PC-3 (cell line): ENCODE measurements around the gene DGKB. TPM values are rescaled to one million over a fixed set of nuclear protein-coding genes. Genes with fewer than 3 reads are reported as not detected.

Experiments used
- ATAC-seq: fragments of 200-7000 bp; cut with Tn5 transposase; 2 replicates; pipeline ENCODE4 v1.9.1; 2020; ENCODE audit warnings: mild to moderate bottlenecking, moderate library complexity
- BruUV-seq: library from RNA; stranded (reverse); fragments of 400-500 nt; replicated peaks from 2 replicates; lab custom pipeline; 2021; lab: Mats Ljungman, UMichigan
- CTCF ChIA-PET: fragments of 300-600 bp; sonication (Branson Sonifier 250); formaldehyde crosslinking; loops from one replicate; lab custom pipeline; 2022; ENCODE audit warnings: antibody characterized with exemption; lab: Charles Lee
- POLR2A ChIA-PET: fragments of 300-600 bp; sonication (Branson Sonifier 250); formaldehyde crosslinking; loops from one replicate; lab custom pipeline; 2022; ENCODE audit warnings: antibody characterized with exemption; ENCODE audit not compliant: unreplicated experiment; lab: Charles Lee
- DNase-seq: peaks from one replicate; pipeline ENCODE4 v3.0.0-alpha.2; 2015
- H2AFZ ChIP-seq: fragments of 300-600 bp; sonication (generic); 2 replicates; pipeline ENCODE4 v1.6.0; 2016; ENCODE audit warnings: antibody characterized with exemption, low read length
- H3F3A ChIP-seq: fragments of 300-600 bp; sonication (generic); one replicate; pipeline ENCODE4 v1.6.0; 2017; ENCODE audit warnings: antibody characterized with exemption, low read length, control low read depth, mild to moderate bottlenecking; ENCODE audit not compliant: unreplicated experiment
- H3K27ac ChIP-seq: fragments of 300-600 bp; sonication (generic); 2 replicates; pipeline ENCODE4 v1.5.1; 2016; ENCODE audit warnings: mild to moderate bottlenecking, low read length
- H3K27me3 ChIP-seq: fragments of 300-600 bp; sonication (generic); 2 replicates; pipeline ENCODE4 v1.6.1; 2016; ENCODE audit warnings: low read length, mixed read lengths
- H3K36me3 ChIP-seq: fragments of 300-600 bp; sonication (generic); 2 replicates; pipeline ENCODE4 v1.6.1; 2016; ENCODE audit warnings: low read depth, mixed run types, low read length, mixed read lengths
- H3K4me1 ChIP-seq: fragments of 300-600 bp; sonication (generic); 2 replicates; pipeline ENCODE4 v1.5.1; 2016; ENCODE audit warnings: low read length; ENCODE audit not compliant: insufficient read depth
- H3K4me2 ChIP-seq: fragments of 300-600 bp; sonication (generic); 2 replicates; pipeline ENCODE4 v1.6.0; 2016; ENCODE audit warnings: low read length
- H3K4me3 ChIP-seq: fragments of 300-600 bp; sonication (generic); 2 replicates; pipeline ENCODE4 v1.5.1; 2016; ENCODE audit warnings: mild to moderate bottlenecking, low read length, mixed read lengths
- H3K79me2 ChIP-seq: fragments of 300-600 bp; sonication (generic); 2 replicates; pipeline ENCODE4 v1.6.1; 2017; ENCODE audit warnings: low read length, mixed read lengths
- H3K9ac ChIP-seq: fragments of 300-600 bp; sonication (generic); 2 replicates; pipeline ENCODE4 v1.6.0; 2016; ENCODE audit warnings: mild to moderate bottlenecking, low read length
- H3K9me2 ChIP-seq: fragments of 300-600 bp; sonication (generic); replicated peaks from 2 replicates; pipeline ENCODE4 v1.6.1; 2016; ENCODE audit warnings: mixed run types, low read length, mixed read lengths
- H3K9me3 ChIP-seq: fragments of 300-600 bp; sonication (generic); 2 replicates; pipeline ENCODE4 v1.6.1; 2016; ENCODE audit warnings: low read length, mixed read lengths
- H4K20me1 ChIP-seq: fragments of 300-600 bp; sonication (generic); 2 replicates; pipeline ENCODE4 v1.6.1; 2016; ENCODE audit warnings: low read length, mixed read lengths
- EZH2 ChIP-seq: fragments of 300-600 bp; sonication (generic); IDR thresholded peaks from one replicate; pipeline ENCODE4 v1.6.1; 2017; ENCODE audit warnings: antibody characterized with exemption, mild to moderate bottlenecking, low read length; ENCODE audit not compliant: unreplicated experiment
- EZH2phosphoT487 ChIP-seq: fragments of 300-600 bp; sonication (generic); IDR thresholded peaks from 2 replicates; pipeline ENCODE4 v1.6.1; 2018; ENCODE audit warnings: mild to moderate bottlenecking, antibody characterized with exemption, low read length, borderline replicate concordance
- intact Hi-C: fragments of 100-400 bp; cut with micrococcal nuclease; formaldehyde crosslinking; loops from 2 replicates; pipeline ENCODE4 v1.9.0; 2023
- total RNA-seq: library from RNA; depleted of rRNA; stranded (reverse); fragments of >200 nt; gene quantifications from 2 replicates; pipeline ENCODE4 v1.2.3, GENCODE V29; 2014
- TF ChIP-seq, protein P1 (sequence below): fragments of 300-600 bp; sonication (generic); conservative IDR thresholded peaks from 2 replicates; pipeline ENCODE4 v1.5.1; 2017; ENCODE audit warnings: antibody characterized with exemption, low read depth, mild to moderate bottlenecking, low read length

Gene DGKB
- total RNA-seq, 1 experiment from 2014 or later = 0.15 TPM

DNA sequence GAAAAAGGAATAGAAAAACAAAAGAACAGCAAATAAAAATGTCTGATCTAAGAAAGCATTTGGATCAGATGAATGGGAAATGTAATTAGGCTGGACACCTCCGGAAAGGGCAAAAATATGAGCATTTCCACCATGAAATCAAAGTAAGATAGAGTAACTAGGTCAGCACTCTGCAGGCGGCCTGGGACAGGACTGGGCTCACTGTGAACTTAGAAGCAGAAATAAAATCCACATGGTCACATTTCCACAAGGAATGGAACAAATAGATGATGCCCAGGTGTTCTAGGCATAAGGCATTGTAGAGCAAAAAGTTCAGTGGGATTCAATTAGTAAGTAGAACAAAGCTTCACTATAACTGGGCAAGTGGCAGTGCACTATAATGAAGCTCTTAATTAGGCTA is 703.2 kb downstream of the DGKB start:
- intact Hi-C loops = loop anchor here (10.0 kb wide), 1 partner anchor 255 kb away; no protein-coding TSS in a partner anchor
- H4K20me1 ChIP-seq = no peaks in the 10 kb centered on the region
- TF ChIP-seq EZH2 (no peak), EZH2phosphoT487 (no peak)
- TF ChIP-seq, protein P1, sequence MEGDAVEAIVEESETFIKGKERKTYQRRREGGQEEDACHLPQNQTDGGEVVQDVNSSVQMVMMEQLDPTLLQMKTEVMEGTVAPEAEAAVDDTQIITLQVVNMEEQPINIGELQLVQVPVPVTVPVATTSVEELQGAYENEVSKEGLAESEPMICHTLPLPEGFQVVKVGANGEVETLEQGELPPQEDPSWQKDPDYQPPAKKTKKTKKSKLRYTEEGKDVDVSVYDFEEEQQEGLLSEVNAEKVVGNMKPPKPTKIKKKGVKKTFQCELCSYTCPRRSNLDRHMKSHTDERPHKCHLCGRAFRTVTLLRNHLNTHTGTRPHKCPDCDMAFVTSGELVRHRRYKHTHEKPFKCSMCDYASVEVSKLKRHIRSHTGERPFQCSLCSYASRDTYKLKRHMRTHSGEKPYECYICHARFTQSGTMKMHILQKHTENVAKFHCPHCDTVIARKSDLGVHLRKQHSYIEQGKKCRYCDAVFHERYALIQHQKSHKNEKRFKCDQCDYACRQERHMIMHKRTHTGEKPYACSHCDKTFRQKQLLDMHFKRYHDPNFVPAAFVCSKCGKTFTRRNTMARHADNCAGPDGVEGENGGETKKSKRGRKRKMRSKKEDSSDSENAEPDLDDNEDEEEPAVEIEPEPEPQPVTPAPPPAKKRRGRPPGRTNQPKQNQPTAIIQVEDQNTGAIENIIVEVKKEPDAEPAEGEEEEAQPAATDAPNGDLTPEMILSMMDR = no peak
- no peaks in the 10 kb centered on the region for H3K9me3 ChIP-seq
- H3K27ac ChIP-seq = no peak overlapping the region
- POLR2A ChIA-PET = no interaction called here
- no peaks in the 10 kb centered on the region for H3F3A ChIP-seq
- H3K9ac ChIP-seq = no peak overlapping the region
- ATAC-seq (no peak), DNase-seq (no peak)
- CTCF ChIA-PET = no interaction called here
- no peak overlapping the region for H3K4me2 ChIP-seq
- no peaks in the 10 kb centered on the region for H3K79me2 ChIP-seq
- BruUV-seq = no TSS peak
- no peak overlapping the region for H2AFZ ChIP-seq
- H3K4me3 ChIP-seq = no peak overlapping the region
- H3K9me2 ChIP-seq = no peaks in the 10 kb centered on the region
- H3K27me3 ChIP-seq = no peaks in the 10 kb centered on the region
- H3K4me1 ChIP-seq = peaks cover 9% of the 10 kb centered on the region
- no peaks in the 10 kb centered on the region for H3K36me3 ChIP-seq

DNA sequence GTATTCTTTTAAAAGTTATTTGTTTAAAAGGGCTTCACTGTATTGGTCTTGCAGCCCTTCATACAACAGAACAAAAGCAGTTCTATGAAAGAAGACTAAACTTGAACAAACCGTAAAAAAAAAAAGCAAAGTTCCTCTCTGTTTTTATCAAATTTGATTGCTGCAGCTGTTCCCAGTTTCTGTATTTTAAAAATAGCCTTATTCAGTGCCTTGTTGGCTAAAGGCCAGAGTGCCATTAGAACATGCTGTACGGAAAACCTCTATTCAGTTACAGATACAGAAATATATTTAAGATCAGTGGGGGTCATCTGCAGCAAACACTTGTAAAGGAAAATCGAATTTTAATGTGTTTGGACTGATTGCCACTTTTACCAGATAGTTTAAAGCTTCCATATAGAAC is 705.3 kb downstream of the DGKB start:
- H3K36me3 ChIP-seq = no peaks in the 10 kb centered on the region

GRCh38 chr7:14196555-14196954 is 706.0 kb downstream of the DGKB start:
- no TSS peak for BruUV-seq
- Histone ChIP-seq H3K27me3 (no peaks in the 10 kb centered on the region), H3K27ac (no peak overlapping the region), H3K36me3 (no peaks in the 10 kb centered on the region), H3F3A (no peaks in the 10 kb centered on the region), H3K4me1 (peaks cover 11% of the 10 kb centered on the region), H3K9ac (no peak overlapping the region), H3K4me3 (no peak overlapping the region), H2AFZ (no peak overlapping the region), H4K20me1 (no peaks in the 10 kb centered on the region), H3K9me3 (no peaks in the 10 kb centered on the region), H3K79me2 (no peaks in the 10 kb centered on the region), H3K9me2 (no peaks in the 10 kb centered on the region), H3K4me2 (no peak overlapping the region)
- ATAC-seq (peak; percentile 45), DNase-seq (peak; percentile 48)
- ChIA-PET CTCF (no interaction called here), POLR2A (no interaction called here)
- TF ChIP-seq EZH2 = no peak
- TF ChIP-seq EZH2phosphoT487 = no peak
- TF ChIP-seq, protein P1 = no peak
- intact Hi-C loops = loop anchor here (10.0 kb wide), 1 partner anchor 258 kb away; no protein-coding TSS in a partner anchor

More for the DNA sequence above, 705.3 kb downstream of the DGKB start:
- peaks cover 9% of the 10 kb centered on the region for H3K4me1 ChIP-seq
- intact Hi-C loops = loop anchor here (10.0 kb wide), 1 partner anchor 258 kb away; no protein-coding TSS in a partner anchor
- H3K27ac ChIP-seq = no peak overlapping the region
- ChIA-PET CTCF (no interaction called here), POLR2A (no interaction called here)
- H4K20me1 ChIP-seq = no peaks in the 10 kb centered on the region
- no peaks in the 10 kb centered on the region for H3K9me2 ChIP-seq
- no TSS peak for BruUV-seq
- H3K9ac ChIP-seq = no peak overlapping the region
- no peak overlapping the region for H3K4me2 ChIP-seq
- DNase-seq = no peak
- H2AFZ ChIP-seq = no peak overlapping the region
- no peaks in the 10 kb centered on the region for H3F3A ChIP-seq
- ATAC-seq = no peak
- no peak overlapping the region for H3K4me3 ChIP-seq
- H3K79me2 ChIP-seq = no peaks in the 10 kb centered on the region
- no peaks in the 10 kb centered on the region for H3K27me3 ChIP-seq
- no peaks in the 10 kb centered on the region for H3K9me3 ChIP-seq
- TF ChIP-seq EZH2 = no peak
- no peak for TF ChIP-seq EZH2phosphoT487
- TF ChIP-seq, protein P1 = no peak
